Progenitor cell of endocrine pancreas (in vitro differentiated cells): Measurements from ENCODE around the gene SPG11. TPM values are rescaled to one million over a fixed set of nuclear protein-coding genes. Genes with fewer than 3 reads are reported as not detected.

Experiments
- DNase-seq: peaks from one replicate; pipeline ENCODE4 v3.0.0; 2021; ENCODE audit warnings: low spot score; ENCODE audit not compliant: unreplicated experiment
- H3K27ac Mint-ChIP-seq: 2 replicates; pipeline ENCODE4 v1.8.0; 2021; ENCODE audit warnings: mild to moderate bottlenecking, moderate library complexity, mixed read lengths
- H3K27me3 Mint-ChIP-seq: 2 replicates; pipeline ENCODE4 v1.8.0; 2021; ENCODE audit warnings: mixed read lengths
- H3K36me3 Mint-ChIP-seq: 2 replicates; pipeline ENCODE4 v1.8.0; 2022; ENCODE audit warnings: mixed read lengths; ENCODE audit not compliant: insufficient read depth
- H3K4me1 Mint-ChIP-seq: 2 replicates; pipeline ENCODE4 v1.8.0; 2021; ENCODE audit warnings: low read depth, mixed read lengths
- H3K4me3 Mint-ChIP-seq: 2 replicates; pipeline ENCODE4 v1.8.0; 2021; ENCODE audit warnings: low read depth, mild to moderate bottlenecking, moderate library complexity, mixed read lengths
- H3K9me3 Mint-ChIP-seq: 2 replicates; pipeline ENCODE4 v1.8.0; 2021; ENCODE audit warnings: low read depth, mixed read lengths
- total RNA-seq: library from RNA; stranded (reverse); gene quantifications from 2 replicates; pipeline ENCODE4 v1.2.1, GENCODE V29; 2021
- TF ChIP-seq, protein P1 (sequence below): fragments of 200-600 bp; sonication (generic); IDR thresholded peaks from one replicate; pipeline ENCODE4 v1.5.0; 2021; ENCODE audit warnings: antibody characterized with exemption, mild to moderate bottlenecking; ENCODE audit not compliant: unreplicated experiment

SPG11 gene
- total RNA-seq, 1 donor from 2014 or later, result 96.4 TPM

DNA sequence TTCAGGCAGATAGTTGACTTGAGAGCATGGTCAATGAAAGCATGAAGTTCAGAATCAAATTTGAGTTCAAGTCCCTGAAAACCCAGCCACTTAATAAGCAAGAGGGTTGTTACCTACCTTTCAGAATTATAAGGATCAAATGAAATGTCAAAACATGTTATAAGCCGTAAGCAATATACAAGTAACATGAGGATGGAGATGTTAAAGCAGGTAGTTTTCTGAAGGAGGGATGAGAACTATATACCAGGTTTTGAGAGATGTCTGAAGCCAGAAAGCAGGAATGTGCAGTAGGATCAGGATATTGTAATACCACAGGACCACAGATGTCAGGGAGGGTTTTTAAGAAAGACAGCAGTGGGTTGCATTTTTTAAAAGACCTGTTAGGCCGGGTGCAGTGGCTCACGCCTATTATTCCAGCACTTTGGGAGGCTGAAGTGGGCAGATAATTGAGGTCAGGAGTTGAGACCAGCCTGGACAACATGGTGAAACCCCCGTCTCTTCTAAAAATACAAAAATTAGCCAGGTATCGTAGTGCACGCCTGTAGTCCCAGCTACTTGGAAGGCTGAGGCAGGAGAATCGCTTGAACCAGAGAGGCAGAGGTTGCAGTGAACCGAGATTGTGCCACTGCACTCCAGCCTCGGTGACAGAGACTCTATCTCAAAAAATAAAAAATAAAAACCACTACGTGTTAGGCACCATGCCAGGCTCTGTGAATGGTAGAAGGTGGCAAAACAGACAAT, 133.4 kb downstream of the SPG11 start:
- Mint-ChIP-seq H3K4me1 (peaks cover 4% of the 10 kb centered on the region), H3K4me3 (no peak overlapping the region), H3K36me3 (peaks cover 7% of the 10 kb centered on the region), H3K9me3 (no peaks in the 10 kb centered on the region), H3K27me3 (no peaks in the 10 kb centered on the region), H3K27ac (peak overlapping the region; percentile 2)
- TF ChIP-seq, protein P1, sequence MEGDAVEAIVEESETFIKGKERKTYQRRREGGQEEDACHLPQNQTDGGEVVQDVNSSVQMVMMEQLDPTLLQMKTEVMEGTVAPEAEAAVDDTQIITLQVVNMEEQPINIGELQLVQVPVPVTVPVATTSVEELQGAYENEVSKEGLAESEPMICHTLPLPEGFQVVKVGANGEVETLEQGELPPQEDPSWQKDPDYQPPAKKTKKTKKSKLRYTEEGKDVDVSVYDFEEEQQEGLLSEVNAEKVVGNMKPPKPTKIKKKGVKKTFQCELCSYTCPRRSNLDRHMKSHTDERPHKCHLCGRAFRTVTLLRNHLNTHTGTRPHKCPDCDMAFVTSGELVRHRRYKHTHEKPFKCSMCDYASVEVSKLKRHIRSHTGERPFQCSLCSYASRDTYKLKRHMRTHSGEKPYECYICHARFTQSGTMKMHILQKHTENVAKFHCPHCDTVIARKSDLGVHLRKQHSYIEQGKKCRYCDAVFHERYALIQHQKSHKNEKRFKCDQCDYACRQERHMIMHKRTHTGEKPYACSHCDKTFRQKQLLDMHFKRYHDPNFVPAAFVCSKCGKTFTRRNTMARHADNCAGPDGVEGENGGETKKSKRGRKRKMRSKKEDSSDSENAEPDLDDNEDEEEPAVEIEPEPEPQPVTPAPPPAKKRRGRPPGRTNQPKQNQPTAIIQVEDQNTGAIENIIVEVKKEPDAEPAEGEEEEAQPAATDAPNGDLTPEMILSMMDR, result no peak
- no peak for DNase-seq

DNA sequence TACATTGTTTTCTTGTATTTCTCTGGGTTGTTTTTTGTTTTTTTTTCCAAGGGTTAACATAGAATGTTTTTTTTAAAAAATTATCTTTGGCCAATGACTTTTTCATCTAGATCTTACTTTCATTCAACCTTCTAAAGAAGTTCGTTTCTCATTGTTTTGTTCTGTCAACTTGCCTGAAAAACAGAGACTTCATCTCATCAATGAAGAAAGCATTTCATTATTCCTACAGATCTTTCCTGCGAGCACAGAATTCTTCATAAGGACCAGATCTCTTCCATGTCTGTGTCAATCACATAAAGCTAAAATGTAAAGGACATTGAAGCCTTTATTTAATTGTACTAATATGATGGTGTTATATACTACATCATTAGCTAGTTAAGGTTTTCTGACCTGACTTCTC, 136.2 kb downstream of the SPG11 start:
- TF ChIP-seq, protein P1, result no peak
- no peak overlapping the region for H3K4me3 Mint-ChIP-seq
- no peak for DNase-seq
- H3K9me3 Mint-ChIP-seq, result no peaks in the 10 kb centered on the region
- H3K4me1 Mint-ChIP-seq, result peaks cover 4% of the 10 kb centered on the region
- no peaks in the 10 kb centered on the region for H3K27me3 Mint-ChIP-seq
- no peak overlapping the region for H3K27ac Mint-ChIP-seq
- peaks cover 5% of the 10 kb centered on the region for H3K36me3 Mint-ChIP-seq

DNA sequence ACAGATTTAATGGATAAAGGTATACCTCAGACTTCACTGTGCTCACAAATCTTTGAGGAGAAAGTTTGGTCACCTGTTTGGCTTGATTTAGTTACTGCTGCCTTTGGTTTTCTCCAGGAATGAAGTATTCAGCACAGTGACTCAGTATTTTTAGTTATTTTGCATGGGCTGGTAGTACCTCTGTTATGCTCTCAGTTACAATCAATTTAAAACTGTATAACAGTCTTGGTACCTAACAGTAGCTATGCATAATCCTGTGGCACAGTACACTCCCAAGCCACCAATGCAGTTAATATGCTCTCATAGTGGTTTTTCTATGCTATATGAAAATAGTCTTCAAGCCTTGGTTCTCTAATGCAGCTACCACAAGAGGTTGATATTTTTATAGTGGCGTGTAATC, 138.4 kb downstream of the SPG11 start:
- H3K36me3 Mint-ChIP-seq, result peaks cover 3% of the 10 kb centered on the region
- H3K4me1 Mint-ChIP-seq, result peaks cover 4% of the 10 kb centered on the region
- no peak overlapping the region for H3K4me3 Mint-ChIP-seq
- H3K27me3 Mint-ChIP-seq, result no peaks in the 10 kb centered on the region
- TF ChIP-seq, protein P1, result no peak
- DNase-seq, result no peak
- H3K9me3 Mint-ChIP-seq, result no peaks in the 10 kb centered on the region
- no peak overlapping the region for H3K27ac Mint-ChIP-seq

DNA sequence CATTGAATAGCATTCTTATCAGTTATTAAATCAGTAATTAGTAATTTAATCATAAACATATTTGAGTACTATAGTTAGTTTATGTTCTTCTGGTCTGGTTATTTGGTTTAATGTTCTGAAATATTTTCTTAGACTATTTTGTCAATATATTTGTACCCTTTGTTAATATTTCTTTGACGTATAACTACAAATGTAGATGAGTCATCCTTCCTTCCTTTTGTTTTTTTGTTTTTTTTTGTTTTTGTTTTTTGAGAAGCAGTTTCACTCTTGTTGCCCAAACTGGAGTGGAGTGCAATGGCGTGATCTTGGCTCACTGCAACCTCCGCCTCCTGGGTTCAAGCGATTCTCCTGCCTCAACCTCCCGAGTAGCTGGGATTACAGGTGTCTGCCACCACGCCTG, 143.9 kb downstream of the SPG11 start:
- Mint-ChIP-seq H3K4me1 (no peaks in the 10 kb centered on the region), H3K27me3 (no peaks in the 10 kb centered on the region), H3K36me3 (peaks cover 13% of the 10 kb centered on the region), H3K4me3 (no peak overlapping the region), H3K27ac (no peak overlapping the region), H3K9me3 (no peaks in the 10 kb centered on the region)
- no peak for DNase-seq
- TF ChIP-seq, protein P1, result no peak

- Mint-ChIP-seq H3K4me1 (no peaks in the 10 kb centered on the region), H3K4me3 (no peak overlapping the region), H3K27me3 (no peaks in the 10 kb centered on the region), H3K36me3 (peaks cover 11% of the 10 kb centered on the region), H3K27ac (no peak overlapping the region), H3K9me3 (no peaks in the 10 kb centered on the region)
- no peak for DNase-seq
- TF ChIP-seq, protein P1, result no peak
These were observed 147.0 kb downstream of the SPG11 start for GRCh38 chr15:44516436-44516835.

Other genes starting within 250 kb of the SPG11 start
- 61.7 and 63.5 TPM in 2 replicates for gene CTDSPL2, start 236.0 kb downstream of the SPG11 start, total RNA-seq
- gene EIF3J, start 126.5 kb downstream of the SPG11 start, total RNA-seq, result 75.8 and 81.7 TPM in 2 replicates
- gene PATL2, start 47.7 kb upstream of the SPG11 start, total RNA-seq, result 0.73 TPM in 1 of 2 replicates, not detected in the other
- 133 and 139 TPM in 2 replicates for gene B2M, start 47.9 kb upstream of the SPG11 start, total RNA-seq
- gene TRIM69, start 72.9 kb upstream of the SPG11 start, total RNA-seq, result 12.1 and 18.2 TPM in 2 replicates